HG03439 (cell line): ENCODE results near the gene ZNF485.
"Not testable (repeated sequence)": the region's sequence is repeated elsewhere in the genome, so short reads cannot be mapped to it uniquely, and the experiment has no call there.

ENCODE experiments used
- ATAC-seq: cut with Tn5 transposase; IDR thresholded peaks from one replicate; pipeline ENCODE4 v1.9.1; 2021; ENCODE audit warnings: mild to moderate bottlenecking, moderate library complexity; ENCODE audit not compliant: unreplicated experiment

ZNF485 gene

GRCh38 chr10:43601576-43601975 is 4.7 kb upstream of the ZNF485 start:
- ATAC-seq, result not testable (repeated sequence)

- no peak for ATAC-seq
Observed at GRCh38 chr10:43605850-43606322, 352 bp upstream of the ZNF485 start.

GRCh38 chr10:43607199-43607573 is 948 bp downstream of the ZNF485 start:
- ATAC-seq, result no peak

GRCh38 chr10:43610636-43611035 is 4.4 kb downstream of the ZNF485 start:
- no peak for ATAC-seq

GRCh38 chr10:43616697-43617370 is 10.6 kb downstream of the ZNF485 start:
- ATAC-seq, result no peak

GRCh38 chr10:43619368-43619767 is 13.1 kb downstream of the ZNF485 start:
- no peak for ATAC-seq

- no peak for ATAC-seq
Observed at GRCh38 chr10:43622038-43622437, 15.8 kb downstream of the ZNF485 start.

GRCh38 chr10:43623351-43623750 is 17.1 kb downstream of the ZNF485 start:
- no peak for ATAC-seq

GRCh38 chr10:43627942-43628341 is 21.7 kb downstream of the ZNF485 start:
- ATAC-seq, result no peak

GRCh38 chr10:43628956-43629355 is 22.7 kb downstream of the ZNF485 start:
- no peak for ATAC-seq

GRCh38 chr10:43635816-43636215 is 29.6 kb downstream of the ZNF485 start:
- not testable (repeated sequence) for ATAC-seq

- no peak for ATAC-seq
Observed at GRCh38 chr10:43640603-43641002, 34.4 kb downstream of the ZNF485 start.

- no peak for ATAC-seq
Observed at GRCh38 chr10:43644252-43644651, 38.0 kb downstream of the ZNF485 start.

GRCh38 chr10:43645866-43646265 is 39.6 kb downstream of the ZNF485 start:
- ATAC-seq, result no peak

- ATAC-seq, result no peak
Observed at GRCh38 chr10:43647576-43647975, 41.3 kb downstream of the ZNF485 start.

GRCh38 chr10:43648095-43648397 is 41.8 kb downstream of the ZNF485 start:
- no peak for ATAC-seq

GRCh38 chr10:43648398-43649184 is 42.4 kb downstream of the ZNF485 start, which contains the start of gene ZNF32:
ZNF32 (minus strand) TSS chr10:43648881; CDS start chr10:43646133, 2,748 bp downstream.
- peak; percentile 99 for ATAC-seq

GRCh38 chr10:43649185-43649523 is 42.9 kb downstream of the ZNF485 start:
- ATAC-seq, result peak; percentile 3

GRCh38 chr10:43653746-43654145 is 47.5 kb downstream of the ZNF485 start:
- no peak for ATAC-seq

- no peak for ATAC-seq
Observed at GRCh38 chr10:43655311-43655710, 49.1 kb downstream of the ZNF485 start.

GRCh38 chr10:43658227-43658626 is 52.0 kb downstream of the ZNF485 start:
- no peak for ATAC-seq

- ATAC-seq, result no peak
Observed at GRCh38 chr10:43665054-43665453, 58.8 kb downstream of the ZNF485 start.
